Measurements from ENCODE around the gene HDX.

DNA sequence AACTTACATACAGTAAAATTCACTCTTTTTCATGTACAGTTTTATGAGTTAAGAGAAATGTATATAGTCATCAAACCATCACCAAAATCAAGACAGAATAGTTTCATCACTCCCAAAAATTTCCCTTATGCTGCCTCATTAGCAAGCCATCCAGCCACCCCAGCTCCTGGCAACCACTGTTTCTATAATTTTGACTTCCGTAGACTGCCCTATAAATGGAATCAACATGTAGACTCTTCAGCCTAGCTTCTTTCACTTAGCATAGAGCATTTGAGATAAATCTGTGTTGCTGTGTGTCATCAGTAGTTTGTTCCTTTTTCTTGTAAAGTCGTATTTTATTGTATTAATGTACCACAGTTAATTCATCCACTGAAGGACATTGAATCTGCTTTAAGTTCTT, 23.2 kb downstream of the HDX start:
- TF ChIP-seq, protein P1, sequence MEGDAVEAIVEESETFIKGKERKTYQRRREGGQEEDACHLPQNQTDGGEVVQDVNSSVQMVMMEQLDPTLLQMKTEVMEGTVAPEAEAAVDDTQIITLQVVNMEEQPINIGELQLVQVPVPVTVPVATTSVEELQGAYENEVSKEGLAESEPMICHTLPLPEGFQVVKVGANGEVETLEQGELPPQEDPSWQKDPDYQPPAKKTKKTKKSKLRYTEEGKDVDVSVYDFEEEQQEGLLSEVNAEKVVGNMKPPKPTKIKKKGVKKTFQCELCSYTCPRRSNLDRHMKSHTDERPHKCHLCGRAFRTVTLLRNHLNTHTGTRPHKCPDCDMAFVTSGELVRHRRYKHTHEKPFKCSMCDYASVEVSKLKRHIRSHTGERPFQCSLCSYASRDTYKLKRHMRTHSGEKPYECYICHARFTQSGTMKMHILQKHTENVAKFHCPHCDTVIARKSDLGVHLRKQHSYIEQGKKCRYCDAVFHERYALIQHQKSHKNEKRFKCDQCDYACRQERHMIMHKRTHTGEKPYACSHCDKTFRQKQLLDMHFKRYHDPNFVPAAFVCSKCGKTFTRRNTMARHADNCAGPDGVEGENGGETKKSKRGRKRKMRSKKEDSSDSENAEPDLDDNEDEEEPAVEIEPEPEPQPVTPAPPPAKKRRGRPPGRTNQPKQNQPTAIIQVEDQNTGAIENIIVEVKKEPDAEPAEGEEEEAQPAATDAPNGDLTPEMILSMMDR (conservative IDR thresholded peaks at IDR 0.05 in 1 of 2, IDR thresholded peaks at IDR 0.05 in 1 of 2; ENCODE audit: low read depth in 1 of 2, low read length in 2 of 2): no peak
- TF ChIP-seq EZH2 (IDR thresholded peaks at IDR 0.05; ENCODE audit: low read length, missing control alignments): no peak
